ENCODE results near the gene CBLC.

The CBLC gene

DNA sequence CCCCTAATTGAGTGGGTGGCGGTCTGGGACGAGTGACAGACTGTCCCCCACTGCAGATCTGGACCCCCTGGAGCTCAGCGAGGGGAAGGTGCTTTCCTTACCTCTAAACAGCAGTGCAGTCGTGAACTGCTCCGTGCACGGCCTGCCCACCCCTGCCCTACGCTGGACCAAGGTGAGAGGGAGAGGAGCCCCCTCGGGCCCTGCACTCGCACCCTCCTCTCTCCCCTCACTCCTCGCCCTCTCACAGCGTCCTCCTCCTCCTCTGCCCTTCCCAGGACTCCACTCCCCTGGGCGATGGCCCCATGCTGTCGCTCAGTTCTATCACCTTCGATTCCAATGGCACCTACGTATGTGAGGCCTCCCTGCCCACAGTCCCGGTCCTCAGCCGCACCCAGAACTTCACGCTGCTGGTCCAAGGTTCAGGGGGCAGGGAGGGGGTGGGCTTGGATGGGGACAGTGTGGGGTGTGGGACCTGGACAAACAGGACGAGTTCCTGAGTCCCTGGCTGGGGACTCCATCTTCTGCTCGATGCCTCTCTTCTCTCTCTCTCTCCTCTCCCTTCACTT lies 40.9 kb downstream of the CBLC start:
- no peak overlapping the region for H3K27ac ChIP-seq
- no peak for TF ChIP-seq ZFX (IDR thresholded peaks at IDR 0.05)
- TF ChIP-seq, protein P1, sequence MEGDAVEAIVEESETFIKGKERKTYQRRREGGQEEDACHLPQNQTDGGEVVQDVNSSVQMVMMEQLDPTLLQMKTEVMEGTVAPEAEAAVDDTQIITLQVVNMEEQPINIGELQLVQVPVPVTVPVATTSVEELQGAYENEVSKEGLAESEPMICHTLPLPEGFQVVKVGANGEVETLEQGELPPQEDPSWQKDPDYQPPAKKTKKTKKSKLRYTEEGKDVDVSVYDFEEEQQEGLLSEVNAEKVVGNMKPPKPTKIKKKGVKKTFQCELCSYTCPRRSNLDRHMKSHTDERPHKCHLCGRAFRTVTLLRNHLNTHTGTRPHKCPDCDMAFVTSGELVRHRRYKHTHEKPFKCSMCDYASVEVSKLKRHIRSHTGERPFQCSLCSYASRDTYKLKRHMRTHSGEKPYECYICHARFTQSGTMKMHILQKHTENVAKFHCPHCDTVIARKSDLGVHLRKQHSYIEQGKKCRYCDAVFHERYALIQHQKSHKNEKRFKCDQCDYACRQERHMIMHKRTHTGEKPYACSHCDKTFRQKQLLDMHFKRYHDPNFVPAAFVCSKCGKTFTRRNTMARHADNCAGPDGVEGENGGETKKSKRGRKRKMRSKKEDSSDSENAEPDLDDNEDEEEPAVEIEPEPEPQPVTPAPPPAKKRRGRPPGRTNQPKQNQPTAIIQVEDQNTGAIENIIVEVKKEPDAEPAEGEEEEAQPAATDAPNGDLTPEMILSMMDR (conservative IDR thresholded peaks at IDR 0.05) = no peak

DNA sequence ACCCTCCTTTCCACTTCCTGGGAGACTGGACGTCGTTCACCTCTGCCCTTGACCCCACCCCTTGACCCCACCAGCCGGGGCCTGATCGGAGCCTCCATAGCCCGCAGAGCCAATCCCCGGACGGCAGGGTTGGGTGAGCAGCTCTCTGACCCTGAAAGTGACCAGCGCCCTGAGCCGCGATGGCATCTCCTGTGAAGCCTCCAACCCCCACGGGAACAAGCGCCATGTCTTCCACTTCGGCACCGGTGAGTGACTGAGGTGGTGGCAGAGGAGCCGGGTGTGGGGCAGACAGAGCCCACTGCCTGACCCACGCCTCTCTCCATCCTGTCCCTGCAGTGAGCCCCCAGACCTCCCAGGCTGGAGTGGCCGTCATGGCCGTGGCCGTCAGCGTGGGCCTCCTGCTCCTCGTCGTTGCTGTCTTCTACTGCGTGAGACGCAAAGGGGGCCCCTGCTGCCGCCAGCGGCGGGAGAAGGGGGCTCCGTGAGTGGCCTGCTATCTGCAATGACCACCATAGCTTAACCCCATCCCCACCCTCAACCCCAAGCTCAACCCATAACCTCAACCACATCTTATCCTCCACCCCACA lies 41.6 kb downstream of the CBLC start:
- no peak for TF ChIP-seq ZFX (IDR thresholded peaks at IDR 0.05)
- TF ChIP-seq, protein P1 (conservative IDR thresholded peaks at IDR 0.05) = no peak
- H3K27ac ChIP-seq = no peak overlapping the region

DNA sequence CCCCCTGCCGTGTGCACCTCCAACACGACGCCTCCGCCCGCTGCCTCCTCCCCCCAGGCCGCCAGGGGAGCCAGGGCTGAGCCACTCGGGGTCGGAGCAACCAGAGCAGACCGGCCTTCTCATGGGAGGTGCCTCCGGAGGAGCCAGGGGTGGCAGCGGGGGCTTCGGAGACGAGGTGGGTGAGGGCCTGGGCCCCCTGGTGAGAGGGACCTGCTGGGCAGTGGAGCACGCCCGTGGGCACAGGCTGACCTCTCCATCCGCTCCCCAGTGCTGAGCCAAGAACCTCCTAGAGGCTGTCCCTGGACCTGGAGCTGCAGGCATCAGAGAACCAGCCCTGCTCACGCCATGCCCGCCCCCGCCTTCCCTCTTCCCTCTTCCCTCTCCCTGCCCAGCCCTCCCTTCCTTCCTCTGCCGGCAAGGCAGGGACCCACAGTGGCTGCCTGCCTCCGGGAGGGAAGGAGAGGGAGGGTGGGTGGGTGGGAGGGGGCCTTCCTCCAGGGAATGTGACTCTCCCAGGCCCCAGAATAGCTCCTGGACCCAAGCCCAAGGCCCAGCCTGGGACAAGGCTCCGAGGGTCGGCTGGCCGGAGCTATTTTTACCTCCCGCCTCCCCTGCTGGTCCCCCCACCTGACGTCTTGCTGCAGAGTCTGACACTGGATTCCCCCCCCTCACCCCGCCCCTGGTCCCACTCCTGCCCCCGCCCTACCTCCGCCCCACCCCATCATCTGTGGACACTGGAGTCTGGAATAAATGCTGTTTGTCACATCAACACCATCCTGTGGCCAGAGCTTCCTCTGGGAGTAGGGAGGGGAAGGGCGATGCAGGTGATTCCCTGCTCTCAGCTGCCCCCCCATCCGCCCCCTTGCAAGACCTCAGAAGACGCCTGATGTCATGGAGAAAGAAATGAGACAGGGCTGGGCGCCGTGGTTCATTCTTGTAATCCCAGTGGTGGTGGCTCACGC lies 43.2 kb downstream of the CBLC start:
- TF ChIP-seq, protein P1 (conservative IDR thresholded peaks at IDR 0.05) = no peak
- no peak for TF ChIP-seq ZFX (IDR thresholded peaks at IDR 0.05)
- no peak overlapping the region for H3K27ac ChIP-seq

DNA sequence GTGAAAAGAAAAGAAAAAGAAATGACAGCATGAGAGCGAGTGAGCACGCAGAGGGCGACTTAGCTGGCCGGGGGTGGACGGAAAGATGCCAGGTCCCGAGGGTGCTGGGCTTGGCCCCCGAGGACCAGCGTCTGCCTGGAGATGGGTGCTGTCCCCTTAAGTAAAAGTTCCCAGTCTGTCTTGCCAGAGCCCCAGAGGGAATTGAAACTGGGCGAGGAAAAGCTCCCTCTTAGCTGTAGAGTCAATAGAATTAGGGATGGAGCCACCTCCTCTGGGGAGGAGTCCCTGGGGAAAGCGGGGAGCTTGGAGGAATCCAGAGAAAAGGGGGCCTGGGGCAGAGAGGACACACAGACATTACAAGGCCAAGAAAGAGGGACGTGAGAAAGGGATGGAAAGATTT lies 44.5 kb downstream of the CBLC start:
- H3K27ac ChIP-seq = no peak overlapping the region
- no peak for TF ChIP-seq ZFX (IDR thresholded peaks at IDR 0.05)
- TF ChIP-seq, protein P1 (conservative IDR thresholded peaks at IDR 0.05) = no peak

DNA sequence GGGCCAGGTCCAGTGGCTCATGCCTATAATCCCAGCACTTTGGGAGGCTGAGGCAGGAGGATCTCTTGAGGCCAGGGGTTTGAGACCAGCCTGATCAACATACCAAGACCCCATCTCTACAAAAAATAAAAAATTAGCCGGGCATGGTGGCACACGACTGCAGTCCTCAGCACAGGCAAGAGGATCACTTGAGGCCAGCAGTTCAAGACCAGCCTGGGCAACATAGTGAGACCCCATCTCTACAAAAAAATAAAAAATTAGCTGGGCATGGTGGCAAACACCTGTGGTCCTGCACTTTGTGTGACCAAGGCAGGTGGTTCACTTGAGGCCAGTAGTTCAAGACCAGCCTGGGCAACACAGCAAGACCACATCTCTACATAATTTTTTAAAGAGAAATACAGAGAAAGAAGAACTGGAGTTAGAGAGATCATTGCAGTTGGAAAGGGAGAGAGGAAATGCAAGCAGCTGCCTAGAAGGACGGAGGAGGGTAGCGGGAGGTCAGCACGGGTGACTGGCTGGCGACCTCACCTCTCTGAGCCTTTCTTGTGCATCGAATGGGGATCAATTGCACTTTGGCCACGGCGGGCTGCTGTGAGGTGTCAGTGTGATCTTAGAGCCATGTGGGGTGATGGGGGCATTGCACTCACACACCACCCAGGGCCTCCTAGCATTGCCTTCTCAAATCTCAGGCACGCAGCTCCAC lies 45.1 kb downstream of the CBLC start:
- H3K27ac ChIP-seq = no peak overlapping the region
- TF ChIP-seq, protein P1 (conservative IDR thresholded peaks at IDR 0.05) = no peak

DNA sequence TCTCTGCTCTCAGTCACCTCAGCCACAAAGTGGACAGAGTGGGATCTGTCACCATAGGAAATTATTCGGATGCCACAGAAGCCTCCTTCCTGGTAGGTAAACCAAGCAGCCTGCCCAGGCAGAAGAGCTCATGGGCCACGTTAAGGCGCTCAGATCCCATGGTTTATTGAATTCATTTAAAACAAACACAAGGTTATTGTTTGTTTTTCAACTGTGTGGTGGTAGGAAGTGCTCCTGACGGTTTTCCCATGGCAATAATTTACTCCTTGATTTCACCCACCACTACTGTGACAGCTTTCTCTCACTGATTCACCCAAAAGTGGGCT lies 45.6 kb downstream of the CBLC start:
- H3K27ac ChIP-seq = no peak overlapping the region
- no peak for TF ChIP-seq ZFX (IDR thresholded peaks at IDR 0.05)
- TF ChIP-seq, protein P1 (conservative IDR thresholded peaks at IDR 0.05) = no peak
